CD14-positive monocyte (primary cell): ENCODE results near the gene PSORS1C1. TPM values are rescaled to one million over a fixed set of nuclear protein-coding genes. Genes with fewer than 3 reads are reported as not detected.
A peak's percentile ranks its signal among the peaks of the same experiment; 100 is the strongest.

Experiments
- DNase-seq, 3 donors: peaks; one replicate each; pipeline ENCODE4 v3.0.0-alpha.2; 2011 to 2022
- H2AFZ ChIP-seq: 2 replicates; pipeline ENCODE4 v1.6.0; 2012; ENCODE audit warnings: mild to moderate bottlenecking, low read depth, low read length, inconsistent platforms; ENCODE audit not compliant: insufficient read depth, poor library complexity, severe bottlenecking
- H3K27ac ChIP-seq, 2 donors: 1 replicate in 1 of 2; 2 replicates in 1 of 2; pipeline ENCODE4 v1.5.1; 2012 to 2013; ENCODE audit warnings: low read length in 2 of 2, control low read depth in 1 of 2, inconsistent platforms in 1 of 2, low read depth in 1 of 2, mild to moderate bottlenecking in 1 of 2
- H3K27me3 ChIP-seq, 2 donors: one replicate each; pipeline versions ENCODE4 v1.6.0 to v1.6.1; 2011 to 2013; ENCODE audit warnings: low read length in 2 of 2; ENCODE audit not compliant: control insufficient read depth in 2 of 2, insufficient read depth in 2 of 2
- H3K36me3 ChIP-seq, 2 donors: replicated peaks in 1 of 2; 1 replicate in 1 of 2; 2 replicates in 1 of 2; pipeline versions ENCODE4 v1.5.1 to v1.6.1; 2012 to 2013; ENCODE audit warnings: low read length in 2 of 2, control low read depth in 1 of 2, inconsistent platforms in 1 of 2, mild to moderate bottlenecking in 1 of 2; ENCODE audit not compliant: insufficient read depth in 2 of 2, control insufficient read depth in 1 of 2
- H3K4me1 ChIP-seq, 2 donors: 1 replicate in 1 of 2; 2 replicates in 1 of 2; pipeline versions ENCODE4 v1.5.1 to v1.6.1; 2012 to 2013; ENCODE audit warnings: low read length in 2 of 2, control low read depth in 1 of 2, inconsistent platforms in 1 of 2, mild to moderate bottlenecking in 1 of 2, moderate library complexity in 1 of 2; ENCODE audit not compliant: insufficient read depth in 2 of 2, control insufficient read depth in 1 of 2
- H3K4me2 ChIP-seq: replicated peaks from 2 replicates; pipeline ENCODE3; 2012; ENCODE audit warnings: low read length, moderate library complexity, mild to moderate bottlenecking; ENCODE audit not compliant: poor library complexity, severe bottlenecking; ENCODE audit errors: extremely low read depth
- H3K4me3 ChIP-seq, 3 experiments: fragments of 200-600 bp in 1 of 3; sonication (generic) in 1 of 3; replicated peaks in 1 of 3; 1 replicate in 2 of 3; 2 replicates in 1 of 3; pipeline ENCODE4 v1.5.1; 2011 to 2013; ENCODE audit warnings: low read length in 3 of 3, mild to moderate bottlenecking in 3 of 3, control low read depth in 2 of 3, low read depth in 2 of 3, inconsistent platforms in 1 of 3, moderate library complexity in 1 of 3
- H3K79me2 ChIP-seq: 2 replicates; pipeline ENCODE4 v1.6.0; 2012; ENCODE audit warnings: mild to moderate bottlenecking, control low read depth, inconsistent platforms, low read length, moderate library complexity; ENCODE audit not compliant: insufficient read depth
- H3K9ac ChIP-seq: 2 replicates; pipeline ENCODE4 v1.6.0; 2017; ENCODE audit warnings: low read length, mild to moderate bottlenecking; ENCODE audit not compliant: insufficient read depth, poor library complexity, severe bottlenecking
- H3K9me3 ChIP-seq, 2 donors: replicated peaks in 1 of 2; 1 replicate in 1 of 2; 2 replicates in 1 of 2; pipeline versions ENCODE4 v1.5.1 to v1.6.1; 2012 to 2013; ENCODE audit warnings: low read length in 2 of 2, control low read depth in 1 of 2; ENCODE audit not compliant: control insufficient read depth in 1 of 2, insufficient read depth in 1 of 2
- H4K20me1 ChIP-seq: 2 replicates; pipeline ENCODE4 v1.6.0; 2012; ENCODE audit warnings: mild to moderate bottlenecking, low read length, control low read depth, moderate library complexity; ENCODE audit not compliant: insufficient read depth
- H3K27ac Mint-ChIP-seq, 7 donors: one replicate each; pipeline ENCODE4 v1.8.0; 2020; ENCODE audit warnings: mild to moderate bottlenecking in 7 of 7, mixed read lengths in 7 of 7, moderate library complexity in 6 of 7, inconsistent platforms in 2 of 7
- H3K27me3 Mint-ChIP-seq, 3 donors: one replicate each; pipeline ENCODE4 v1.8.0; 2021 to 2022; ENCODE audit warnings: low read depth in 3 of 3, mild to moderate bottlenecking in 3 of 3, mixed read lengths in 3 of 3, moderate library complexity in 3 of 3, inconsistent platforms in 1 of 3
- H3K36me3 Mint-ChIP-seq, 2 donors: one replicate each; pipeline ENCODE4 v1.8.0; 2020; ENCODE audit warnings: mixed read lengths in 2 of 2, inconsistent platforms in 1 of 2, mild to moderate bottlenecking in 1 of 2
- H3K4me1 Mint-ChIP-seq: one replicate; pipeline ENCODE4 v1.8.0; 2020; ENCODE audit warnings: mild to moderate bottlenecking, mixed read lengths
- H3K4me3 Mint-ChIP-seq, 2 donors: one replicate each; pipeline ENCODE4 v1.8.0; 2020; ENCODE audit warnings: mild to moderate bottlenecking in 2 of 2, mixed read lengths in 2 of 2, moderate library complexity in 1 of 2
- H3K9me3 Mint-ChIP-seq, 7 donors: one replicate each; pipeline ENCODE4 v1.8.0; 2020 to 2022; ENCODE audit warnings: mixed read lengths in 7 of 7, mild to moderate bottlenecking in 6 of 7, moderate library complexity in 6 of 7, inconsistent platforms in 2 of 7
- WGBS: methylation state at CpG from one replicate; pipeline ENCODE4 v1.1.5; 2013; ENCODE audit warnings: missing lambda C conversion rate; ENCODE audit not compliant: insufficient coverage; 5-methylcytosine and 5-hydroxymethylcytosine counted together
- intact Hi-C, 2 donors: fragments of 100-400 bp; cut with micrococcal nuclease; formaldehyde crosslinking; loops; one replicate each; pipeline versions ENCODE4 v1.15.0 to v1.15.1; 2023
- polyA plus RNA-seq, 3 donors: library from polyadenylated mRNA; depleted of rRNA in 1 of 3; unstranded in 2 of 3; stranded (reverse) in 1 of 3; fragments of 300-500 nt in 2 of 3; fragments of >200 nt in 1 of 3; fragmentation: Illumina TruSeq in 2 of 3; gene quantifications; 1 replicate in 2 of 3; 2 replicates in 1 of 3; pipeline ENCODE4 v1.2.3, GENCODE V29; 2012 to 2021
- TF ChIP-seq, protein P1 (sequence below): fragments of 200-600 bp; IDR thresholded peaks from one replicate; pipeline ENCODE4 v1.8.0; 2022; ENCODE audit warnings: antibody characterized with exemption, mild to moderate bottlenecking

Gene PSORS1C1
- polyA plus RNA-seq, 3 donors = not detected

- Histone ChIP-seq H3K36me3 (no peaks in the 10 kb centered on the region), H3K27ac (no peak overlapping the region), H3K79me2 (no peaks in the 10 kb centered on the region), H3K9ac (no peak overlapping the region), H3K9me3 (no peaks in the 10 kb centered on the region), H3K4me1 (peaks cover 25 to 35% of the 10 kb centered on the region in 2 donors), H4K20me1 (no peaks in the 10 kb centered on the region), H3K27me3 (no peaks in the 10 kb centered on the region), H3K4me3 (no peak overlapping the region), H3K4me2 (no peak overlapping the region), H2AFZ (no peak overlapping the region)
- no peaks in the 10 kb centered on the region for H3K9me3 Mint-ChIP-seq
- TF ChIP-seq, protein P1, sequence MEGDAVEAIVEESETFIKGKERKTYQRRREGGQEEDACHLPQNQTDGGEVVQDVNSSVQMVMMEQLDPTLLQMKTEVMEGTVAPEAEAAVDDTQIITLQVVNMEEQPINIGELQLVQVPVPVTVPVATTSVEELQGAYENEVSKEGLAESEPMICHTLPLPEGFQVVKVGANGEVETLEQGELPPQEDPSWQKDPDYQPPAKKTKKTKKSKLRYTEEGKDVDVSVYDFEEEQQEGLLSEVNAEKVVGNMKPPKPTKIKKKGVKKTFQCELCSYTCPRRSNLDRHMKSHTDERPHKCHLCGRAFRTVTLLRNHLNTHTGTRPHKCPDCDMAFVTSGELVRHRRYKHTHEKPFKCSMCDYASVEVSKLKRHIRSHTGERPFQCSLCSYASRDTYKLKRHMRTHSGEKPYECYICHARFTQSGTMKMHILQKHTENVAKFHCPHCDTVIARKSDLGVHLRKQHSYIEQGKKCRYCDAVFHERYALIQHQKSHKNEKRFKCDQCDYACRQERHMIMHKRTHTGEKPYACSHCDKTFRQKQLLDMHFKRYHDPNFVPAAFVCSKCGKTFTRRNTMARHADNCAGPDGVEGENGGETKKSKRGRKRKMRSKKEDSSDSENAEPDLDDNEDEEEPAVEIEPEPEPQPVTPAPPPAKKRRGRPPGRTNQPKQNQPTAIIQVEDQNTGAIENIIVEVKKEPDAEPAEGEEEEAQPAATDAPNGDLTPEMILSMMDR = no peak
- no peak overlapping the region for H3K4me3 Mint-ChIP-seq
- DNase-seq = no peak
- peaks cover 41% of the 10 kb centered on the region for H3K4me1 Mint-ChIP-seq
- intact Hi-C loops = no loop called here
- H3K27ac Mint-ChIP-seq = peak overlapping the region in 1 of 7 donors; percentile 3
- H3K27me3 Mint-ChIP-seq = peaks cover 0 to 3% (median 1%) of the 10 kb centered on the region in 3 donors
- WGBS = 63% methylated on average over 2 of the region's 5 CpGs
- H3K36me3 Mint-ChIP-seq = peaks cover 0 to 2% of the 10 kb centered on the region in 2 donors
These were observed 17.9 kb upstream of the PSORS1C1 start for GRCh38 chr6:31096656-31097055.

DNA sequence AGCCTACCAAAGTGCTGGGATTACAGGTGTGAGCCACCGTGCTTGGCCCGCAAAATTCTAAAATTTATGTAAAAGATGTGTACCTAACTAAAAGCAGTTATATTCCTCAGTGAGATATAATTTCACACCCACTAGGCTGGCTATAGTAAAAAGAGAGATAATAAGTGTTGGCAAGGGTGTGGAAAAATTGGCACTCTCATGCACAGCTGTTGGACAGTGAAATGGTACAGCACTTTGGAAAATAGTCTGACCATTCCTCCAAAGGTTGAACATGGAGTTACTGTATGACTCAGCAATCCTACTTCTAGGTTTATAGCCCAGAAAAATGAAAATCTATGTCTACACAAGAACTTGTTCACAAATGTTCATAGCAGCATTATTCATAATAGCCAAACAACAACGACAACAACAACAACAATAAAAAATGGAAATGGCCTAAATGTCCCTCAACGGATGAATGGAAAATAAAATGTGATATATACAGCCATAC lies 16.1 kb upstream of the PSORS1C1 start:
- peaks cover 20 to 28% of the 10 kb centered on the region in 2 donors for H3K4me1 ChIP-seq
- no peaks in the 10 kb centered on the region for H4K20me1 ChIP-seq
- intact Hi-C loops = no loop called here
- no peak overlapping the region for H2AFZ ChIP-seq
- no peaks in the 10 kb centered on the region for H3K79me2 ChIP-seq
- Mint-ChIP-seq H3K9me3 (no peaks in the 10 kb centered on the region), H3K27ac (no peak overlapping the region), H3K4me3 (no peak overlapping the region), H3K27me3 (peaks cover 0 to 3% (median 1%) of the 10 kb centered on the region in 3 donors), H3K4me1 (peaks cover 39% of the 10 kb centered on the region), H3K36me3 (peaks cover 0 to 2% of the 10 kb centered on the region in 2 donors)
- no peaks in the 10 kb centered on the region for H3K27me3 ChIP-seq
- H3K9me3 ChIP-seq = no peaks in the 10 kb centered on the region
- WGBS = no CpG with 5 or more reads among the region's 4 CpGs
- H3K9ac ChIP-seq = no peak overlapping the region
- no peak for DNase-seq
- no peak overlapping the region for H3K4me3 ChIP-seq
- no peak overlapping the region for H3K4me2 ChIP-seq
- H3K27ac ChIP-seq = no peak overlapping the region
- H3K36me3 ChIP-seq = no peaks in the 10 kb centered on the region
- TF ChIP-seq, protein P1 = no peak
